HFFc6 (cell line): ENCODE results near the gene PLSCR5. TPM values are rescaled to one million over a fixed set of nuclear protein-coding genes. Genes with fewer than 3 reads are reported as not detected.

Experiments used
- DNase-seq: peaks from one replicate; pipeline ENCODE4 v3.0.0-alpha.2; 2018
- H3K27ac Mint-ChIP-seq: 2 replicates; pipeline ENCODE4 v1.8.0; 2020; ENCODE audit warnings: mild to moderate bottlenecking, mixed read lengths
- H3K27me3 Mint-ChIP-seq: 2 replicates; pipeline ENCODE4 v1.8.0; 2021; ENCODE audit warnings: mild to moderate bottlenecking, moderate library complexity, mixed read lengths; ENCODE audit not compliant: insufficient read depth
- H3K36me3 Mint-ChIP-seq: 2 replicates; pipeline ENCODE4 v1.8.0; 2021; ENCODE audit warnings: low read depth, mixed read lengths
- H3K4me1 Mint-ChIP-seq: 2 replicates; pipeline ENCODE4 v1.8.0; 2020; ENCODE audit warnings: low read depth, mixed read lengths
- H3K4me3 Mint-ChIP-seq: 2 replicates; pipeline ENCODE4 v1.8.0; 2020; ENCODE audit warnings: mild to moderate bottlenecking, moderate library complexity, mixed read lengths
- H3K9me3 Mint-ChIP-seq: 2 replicates; pipeline ENCODE4 v1.8.0; 2020; ENCODE audit warnings: mild to moderate bottlenecking, mixed read lengths
- total RNA-seq, 6 experiments: library from RNA; stranded (reverse); fragmentation: NEBNext Ultra II Directional; extraction: Animal tissue kit (Norgen Biotek cat#: 25700); gene quantifications; 2 replicates in 1 of 6; 3 replicates in 5 of 6; pipeline ENCODE4 v1.2.3, GENCODE V29; 2021
- TF ChIP-seq, protein P1 (sequence below): fragments of 200-600 bp; sonication (generic); IDR thresholded peaks from 2 replicates; pipeline ENCODE4 v1.5.0; 2021; ENCODE audit warnings: antibody characterized with exemption, mild to moderate bottlenecking

PLSCR5 gene
- total RNA-seq, 6 experiments from 2014 or later, result not detected

- H3K4me1 Mint-ChIP-seq, result no peaks in the 10 kb centered on the region
- H3K4me3 Mint-ChIP-seq, result no peak overlapping the region
- DNase-seq, result no peak
- H3K9me3 Mint-ChIP-seq, result no peaks in the 10 kb centered on the region
- TF ChIP-seq, protein P1, sequence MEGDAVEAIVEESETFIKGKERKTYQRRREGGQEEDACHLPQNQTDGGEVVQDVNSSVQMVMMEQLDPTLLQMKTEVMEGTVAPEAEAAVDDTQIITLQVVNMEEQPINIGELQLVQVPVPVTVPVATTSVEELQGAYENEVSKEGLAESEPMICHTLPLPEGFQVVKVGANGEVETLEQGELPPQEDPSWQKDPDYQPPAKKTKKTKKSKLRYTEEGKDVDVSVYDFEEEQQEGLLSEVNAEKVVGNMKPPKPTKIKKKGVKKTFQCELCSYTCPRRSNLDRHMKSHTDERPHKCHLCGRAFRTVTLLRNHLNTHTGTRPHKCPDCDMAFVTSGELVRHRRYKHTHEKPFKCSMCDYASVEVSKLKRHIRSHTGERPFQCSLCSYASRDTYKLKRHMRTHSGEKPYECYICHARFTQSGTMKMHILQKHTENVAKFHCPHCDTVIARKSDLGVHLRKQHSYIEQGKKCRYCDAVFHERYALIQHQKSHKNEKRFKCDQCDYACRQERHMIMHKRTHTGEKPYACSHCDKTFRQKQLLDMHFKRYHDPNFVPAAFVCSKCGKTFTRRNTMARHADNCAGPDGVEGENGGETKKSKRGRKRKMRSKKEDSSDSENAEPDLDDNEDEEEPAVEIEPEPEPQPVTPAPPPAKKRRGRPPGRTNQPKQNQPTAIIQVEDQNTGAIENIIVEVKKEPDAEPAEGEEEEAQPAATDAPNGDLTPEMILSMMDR, result no peak
- H3K36me3 Mint-ChIP-seq, result no peaks in the 10 kb centered on the region; the same call in 1 of the 2 replicates
- H3K27ac Mint-ChIP-seq, result no peak overlapping the region
- peaks cover 6% of the 10 kb centered on the region; the same call in 1 of the 2 replicates for H3K27me3 Mint-ChIP-seq
Observed at GRCh38 chr3:146559388-146559787, 45.8 kb downstream of the PLSCR5 start.

- no peaks in the 10 kb centered on the region; the same call in 1 of the 2 replicates for H3K36me3 Mint-ChIP-seq
- peaks cover 6% of the 10 kb centered on the region; the same call in 1 of the 2 replicates for H3K27me3 Mint-ChIP-seq
- H3K4me3 Mint-ChIP-seq, result no peak overlapping the region
- no peak for DNase-seq
- TF ChIP-seq, protein P1, result no peak
- H3K9me3 Mint-ChIP-seq, result no peaks in the 10 kb centered on the region
- H3K27ac Mint-ChIP-seq, result no peak overlapping the region
- H3K4me1 Mint-ChIP-seq, result no peaks in the 10 kb centered on the region
Observed at GRCh38 chr3:146558781-146559180, 46.4 kb downstream of the PLSCR5 start.

DNA sequence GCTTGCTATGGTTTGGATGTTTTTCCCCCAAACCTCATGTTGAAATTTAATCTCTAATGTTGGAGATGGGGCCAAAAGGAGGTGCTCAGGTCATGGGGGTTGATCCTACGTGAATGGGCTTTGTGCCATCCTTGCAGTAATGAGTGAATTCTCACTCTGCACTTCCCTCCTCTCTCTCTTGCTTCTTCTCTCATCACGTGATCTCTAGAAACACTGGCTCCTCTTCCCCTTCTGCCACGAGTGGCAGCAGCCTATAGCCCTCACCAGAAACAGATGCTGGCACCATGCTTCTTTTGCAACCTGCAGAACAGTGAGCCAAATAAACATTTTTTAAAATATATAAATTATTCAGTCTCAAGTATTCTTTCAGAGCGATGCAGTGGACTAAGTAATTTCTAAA is 47.4 kb downstream of the PLSCR5 start:
- no peak overlapping the region for H3K27ac Mint-ChIP-seq
- no peak overlapping the region for H3K4me3 Mint-ChIP-seq
- DNase-seq, result no peak
- H3K4me1 Mint-ChIP-seq, result no peaks in the 10 kb centered on the region
- H3K36me3 Mint-ChIP-seq, result no peaks in the 10 kb centered on the region; the same call in 1 of the 2 replicates
- peaks cover 5% of the 10 kb centered on the region; the same call in 1 of the 2 replicates for H3K27me3 Mint-ChIP-seq
- no peaks in the 10 kb centered on the region for H3K9me3 Mint-ChIP-seq
- TF ChIP-seq, protein P1, result no peak

DNA sequence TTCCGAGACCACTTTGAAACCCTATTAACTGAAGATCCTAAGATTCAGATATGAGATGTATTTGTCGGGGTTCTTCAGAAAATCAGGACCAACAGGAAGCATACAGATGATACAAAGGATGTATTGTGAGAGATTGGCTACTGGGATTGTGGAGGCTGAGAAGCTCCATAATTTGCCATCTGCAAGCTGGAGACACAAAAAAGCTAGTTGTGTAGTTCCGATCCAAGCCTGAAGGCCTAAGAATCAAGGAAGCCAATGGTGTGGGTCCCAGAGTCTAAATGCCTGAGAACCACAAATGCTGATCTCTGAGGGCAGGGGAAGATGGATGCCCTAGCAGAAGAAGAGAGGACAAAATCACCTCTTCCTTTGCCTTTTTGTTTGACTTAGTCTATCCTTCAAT is 49.8 kb downstream of the PLSCR5 start:
- H3K4me3 Mint-ChIP-seq, result no peak overlapping the region
- H3K9me3 Mint-ChIP-seq, result no peaks in the 10 kb centered on the region
- H3K27ac Mint-ChIP-seq, result no peak overlapping the region
- TF ChIP-seq, protein P1, result no peak
- H3K36me3 Mint-ChIP-seq, result no peaks in the 10 kb centered on the region
- DNase-seq, result no peak
- H3K27me3 Mint-ChIP-seq, result peaks cover 2% of the 10 kb centered on the region
- peaks cover 14% of the 10 kb centered on the region for H3K4me1 Mint-ChIP-seq

DNA sequence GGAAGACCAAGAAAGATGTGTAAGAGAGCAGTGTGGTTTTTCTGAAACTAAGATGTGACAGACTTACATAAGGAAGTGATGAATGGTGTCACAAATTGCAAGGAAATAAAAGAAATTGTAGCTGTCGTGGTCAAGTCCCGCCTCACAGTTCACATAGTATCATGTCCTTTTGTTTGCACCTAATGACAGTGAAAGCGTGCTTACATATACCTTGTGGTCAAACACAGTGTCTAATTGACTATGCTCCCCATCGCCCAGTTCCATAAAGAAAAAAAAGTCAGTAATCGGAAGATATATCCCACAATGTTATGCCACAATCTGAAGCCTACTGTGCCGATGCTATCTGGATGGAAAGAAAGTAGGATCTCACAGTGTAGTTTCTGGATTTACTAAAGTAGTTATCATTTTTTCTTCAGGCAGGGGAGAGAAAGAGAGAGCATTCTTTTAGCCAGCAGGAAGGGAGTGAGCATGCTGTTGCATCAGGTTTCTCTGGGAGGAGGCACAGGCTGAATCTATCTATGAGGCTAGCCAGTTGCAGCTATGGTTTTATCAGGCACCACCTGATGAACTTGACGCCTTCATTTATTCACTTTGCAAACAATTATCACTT is 50.9 kb downstream of the PLSCR5 start:
- TF ChIP-seq, protein P1, result no peak
- DNase-seq, result no peak
- no peak overlapping the region for H3K27ac Mint-ChIP-seq
- H3K27me3 Mint-ChIP-seq, result peaks cover 3% of the 10 kb centered on the region
- no peak overlapping the region for H3K4me3 Mint-ChIP-seq
- peaks cover 23% of the 10 kb centered on the region for H3K4me1 Mint-ChIP-seq
- H3K9me3 Mint-ChIP-seq, result no peaks in the 10 kb centered on the region
- no peaks in the 10 kb centered on the region for H3K36me3 Mint-ChIP-seq
